ENCODE data around the gene CDHR5.

The CDHR5 gene

GRCh38 chr11:625636-626268 lies 997 bp upstream of the CDHR5 start:
- H3K4me3 ChIP-seq (ENCODE audit: low read depth in 1 of 5, low read length in 5 of 5), result no peak overlapping the region
- no peak overlapping the region for H3K9ac ChIP-seq (ENCODE audit: low read length in 5 of 5)
- H3K9me3 ChIP-seq (ENCODE audit: control insufficient read depth in 5 of 5, low read length in 5 of 5), result no peaks in the 10 kb centered on the region
- H3K36me3 ChIP-seq (ENCODE audit: control insufficient read depth in 5 of 5, insufficient read depth in 5 of 5, low read length in 5 of 5), result peaks cover 0 to 3% (median 0%) of the 10 kb centered on the region in 5 donors
- peaks cover 0 to 5% (median 0%) of the 10 kb centered on the region in 5 donors for H3K4me1 ChIP-seq (ENCODE audit: control insufficient read depth in 5 of 5, insufficient read depth in 5 of 5, low read length in 5 of 5)
- H3K27ac ChIP-seq (ENCODE audit: low read depth, low read length), result no peak overlapping the region
- peaks cover 18 to 25% (median 19%) of the 10 kb centered on the region in 5 donors for H3K27me3 ChIP-seq (ENCODE audit: control insufficient read depth in 5 of 5, insufficient read depth in 4 of 5, low read length in 5 of 5)

GRCh38 chr11:623999-624704 lies 603 bp downstream of the CDHR5 start:
- Histone ChIP-seq H3K27ac (ENCODE audit: low read depth, low read length) (no peak overlapping the region), H3K36me3 (ENCODE audit: control insufficient read depth in 5 of 5, insufficient read depth in 5 of 5, low read length in 5 of 5) (peaks cover 0 to 3% (median 0%) of the 10 kb centered on the region in 5 donors), H3K9ac (ENCODE audit: low read length in 5 of 5) (no peak overlapping the region)

GRCh38 chr11:623349-623869 lies 1.3 kb downstream of the CDHR5 start:
- Histone ChIP-seq H3K9me3 (ENCODE audit: control insufficient read depth in 5 of 5, low read length in 5 of 5) (no peaks in the 10 kb centered on the region), H3K4me3 (ENCODE audit: low read depth in 1 of 5, low read length in 5 of 5) (no peak overlapping the region), H3K27me3 (ENCODE audit: control insufficient read depth in 5 of 5, insufficient read depth in 4 of 5, low read length in 5 of 5) (peaks cover 18 to 25% (median 19%) of the 10 kb centered on the region in 5 donors), H3K36me3 (ENCODE audit: control insufficient read depth in 5 of 5, insufficient read depth in 5 of 5, low read length in 5 of 5) (peaks cover 0 to 3% (median 0%) of the 10 kb centered on the region in 5 donors), H3K27ac (ENCODE audit: low read depth, low read length) (no peak overlapping the region), H3K9ac (ENCODE audit: low read length in 5 of 5) (no peak overlapping the region), H3K4me1 (ENCODE audit: control insufficient read depth in 5 of 5, insufficient read depth in 5 of 5, low read length in 5 of 5) (peaks cover 0 to 5% (median 0%) of the 10 kb centered on the region in 5 donors)

More at GRCh38 chr11:623999-624704, 603 bp downstream of the CDHR5 start:
- Histone ChIP-seq H3K4me3 (ENCODE audit: low read depth in 1 of 5, low read length in 5 of 5) (no peak overlapping the region), H3K27me3 (ENCODE audit: control insufficient read depth in 5 of 5, insufficient read depth in 4 of 5, low read length in 5 of 5) (peaks cover 18 to 25% (median 19%) of the 10 kb centered on the region in 5 donors), H3K9me3 (ENCODE audit: control insufficient read depth in 5 of 5, low read length in 5 of 5) (no peaks in the 10 kb centered on the region), H3K4me1 (ENCODE audit: control insufficient read depth in 5 of 5, insufficient read depth in 5 of 5, low read length in 5 of 5) (peaks cover 0 to 5% (median 0%) of the 10 kb centered on the region in 5 donors)

- Histone ChIP-seq H3K4me1 (ENCODE audit: control insufficient read depth in 5 of 5, insufficient read depth in 5 of 5, low read length in 5 of 5) (peaks cover 0 to 5% (median 2%) of the 10 kb centered on the region in 5 donors), H3K9me3 (ENCODE audit: control insufficient read depth in 5 of 5, low read length in 5 of 5) (no peaks in the 10 kb centered on the region), H3K4me3 (ENCODE audit: low read depth in 1 of 5, low read length in 5 of 5) (no peak overlapping the region), H3K36me3 (ENCODE audit: control insufficient read depth in 5 of 5, insufficient read depth in 5 of 5, low read length in 5 of 5) (peaks cover 0 to 9% (median 2%) of the 10 kb centered on the region in 5 donors), H3K27ac (ENCODE audit: low read depth, low read length) (no peak overlapping the region), H3K9ac (ENCODE audit: low read length in 5 of 5) (no peak overlapping the region), H3K27me3 (ENCODE audit: control insufficient read depth in 5 of 5, insufficient read depth in 4 of 5, low read length in 5 of 5) (peaks cover 18 to 25% (median 19%) of the 10 kb centered on the region in 5 donors)
These were observed 2.9 kb downstream of the CDHR5 start for GRCh38 chr11:621838-622237.

- peaks cover 0 to 10% (median 6%) of the 10 kb centered on the region in 5 donors for H3K4me1 ChIP-seq (ENCODE audit: control insufficient read depth in 5 of 5, insufficient read depth in 5 of 5, low read length in 5 of 5)
- H3K9ac ChIP-seq (ENCODE audit: low read length in 5 of 5), result no peak overlapping the region
- H3K27ac ChIP-seq (ENCODE audit: low read depth, low read length), result no peak overlapping the region
- no peak overlapping the region for H3K4me3 ChIP-seq (ENCODE audit: low read depth in 1 of 5, low read length in 5 of 5)
- peaks cover 0 to 9% (median 2%) of the 10 kb centered on the region in 5 donors for H3K36me3 ChIP-seq (ENCODE audit: control insufficient read depth in 5 of 5, insufficient read depth in 5 of 5, low read length in 5 of 5)
- H3K27me3 ChIP-seq (ENCODE audit: control insufficient read depth in 5 of 5, insufficient read depth in 4 of 5, low read length in 5 of 5), result peaks cover 17 to 20% (median 18%) of the 10 kb centered on the region in 5 donors
- no peaks in the 10 kb centered on the region for H3K9me3 ChIP-seq (ENCODE audit: control insufficient read depth in 5 of 5, low read length in 5 of 5)
These were observed 3.6 kb downstream of the CDHR5 start for GRCh38 chr11:620935-621814.

GRCh38 chr11:620201-620600 lies 4.6 kb downstream of the CDHR5 start:
- Histone ChIP-seq H3K27me3 (ENCODE audit: control insufficient read depth in 5 of 5, insufficient read depth in 4 of 5, low read length in 5 of 5) (peaks cover 8 to 15% (median 10%) of the 10 kb centered on the region in 5 donors), H3K27ac (ENCODE audit: low read depth, low read length) (no peak overlapping the region), H3K36me3 (ENCODE audit: control insufficient read depth in 5 of 5, insufficient read depth in 5 of 5, low read length in 5 of 5) (peaks cover 0 to 9% (median 2%) of the 10 kb centered on the region in 5 donors), H3K9ac (ENCODE audit: low read length in 5 of 5) (no peak overlapping the region), H3K9me3 (ENCODE audit: control insufficient read depth in 5 of 5, low read length in 5 of 5) (no peaks in the 10 kb centered on the region), H3K4me1 (ENCODE audit: control insufficient read depth in 5 of 5, insufficient read depth in 5 of 5, low read length in 5 of 5) (peaks cover 0 to 16% (median 12%) of the 10 kb centered on the region in 5 donors), H3K4me3 (ENCODE audit: low read depth in 1 of 5, low read length in 5 of 5) (no peak overlapping the region)

- Histone ChIP-seq H3K36me3 (ENCODE audit: control insufficient read depth in 5 of 5, insufficient read depth in 5 of 5, low read length in 5 of 5) (peaks cover 0 to 9% (median 2%) of the 10 kb centered on the region in 5 donors), H3K27ac (ENCODE audit: low read depth, low read length) (no peak overlapping the region), H3K4me3 (ENCODE audit: low read depth in 1 of 5, low read length in 5 of 5) (no peak overlapping the region)
These were observed 5.1 kb downstream of the CDHR5 start for GRCh38 chr11:619628-620050.

GRCh38 chr11:618856-619627 lies 5.7 kb downstream of the CDHR5 start:
- peaks cover 0 to 14% (median 2%) of the 10 kb centered on the region in 5 donors for H3K36me3 ChIP-seq (ENCODE audit: control insufficient read depth in 5 of 5, insufficient read depth in 5 of 5, low read length in 5 of 5)
- no peaks in the 10 kb centered on the region for H3K9me3 ChIP-seq (ENCODE audit: control insufficient read depth in 5 of 5, low read length in 5 of 5)
- H3K4me1 ChIP-seq (ENCODE audit: control insufficient read depth in 5 of 5, insufficient read depth in 5 of 5, low read length in 5 of 5), result peaks cover 0 to 27% (median 23%) of the 10 kb centered on the region in 5 donors
- H3K27me3 ChIP-seq (ENCODE audit: control insufficient read depth in 5 of 5, insufficient read depth in 4 of 5, low read length in 5 of 5), result peaks cover 0 to 5% (median 1%) of the 10 kb centered on the region in 5 donors
- no peak overlapping the region for H3K4me3 ChIP-seq (ENCODE audit: low read depth in 1 of 5, low read length in 5 of 5)
- H3K27ac ChIP-seq (ENCODE audit: low read depth, low read length), result no peak overlapping the region
- H3K9ac ChIP-seq (ENCODE audit: low read length in 5 of 5), result no peak overlapping the region

More at GRCh38 chr11:619628-620050, 5.1 kb downstream of the CDHR5 start:
- Histone ChIP-seq H3K9ac (ENCODE audit: low read length in 5 of 5) (no peak overlapping the region), H3K4me1 (ENCODE audit: control insufficient read depth in 5 of 5, insufficient read depth in 5 of 5, low read length in 5 of 5) (peaks cover 0 to 21% (median 17%) of the 10 kb centered on the region in 5 donors), H3K9me3 (ENCODE audit: control insufficient read depth in 5 of 5, low read length in 5 of 5) (no peaks in the 10 kb centered on the region), H3K27me3 (ENCODE audit: control insufficient read depth in 5 of 5, insufficient read depth in 4 of 5, low read length in 5 of 5) (peaks cover 4 to 10% (median 6%) of the 10 kb centered on the region in 5 donors)

All from subcutaneous abdominal adipose tissue (tissue), 5 donors.